Activated naive CD8-positive, alpha-beta T cell (primary cell): Measurements from ENCODE around the gene NCKIPSD.
A peak's percentile ranks its signal among the peaks of the same experiment; 100 is the strongest.

ENCODE experiments used
- H3K27ac Mint-ChIP-seq: one replicate; pipeline ENCODE4 v1.8.0; 2021; ENCODE audit warnings: mixed read lengths
- H3K27me3 Mint-ChIP-seq: one replicate; pipeline ENCODE4 v1.8.0; 2021; ENCODE audit warnings: mixed read lengths
- H3K36me3 Mint-ChIP-seq: one replicate; pipeline ENCODE4 v1.8.0; 2021; ENCODE audit warnings: mixed read lengths
- H3K4me1 Mint-ChIP-seq: one replicate; pipeline ENCODE4 v1.8.0; 2021; ENCODE audit warnings: low read depth, mixed read lengths
- H3K4me3 Mint-ChIP-seq: one replicate; pipeline ENCODE4 v1.8.0; 2021; ENCODE audit warnings: mild to moderate bottlenecking, mixed read lengths
- H3K9me3 Mint-ChIP-seq: one replicate; pipeline ENCODE4 v1.8.0; 2021; ENCODE audit warnings: low read depth, mixed read lengths

Gene NCKIPSD

GRCh38 chr3:48674505-48674904 lies 11.2 kb downstream of the NCKIPSD start:
- no peaks in the 10 kb centered on the region for H3K27me3 Mint-ChIP-seq
- H3K27ac Mint-ChIP-seq: no peak overlapping the region
- peaks cover 11% of the 10 kb centered on the region for H3K36me3 Mint-ChIP-seq
- H3K9me3 Mint-ChIP-seq: no peaks in the 10 kb centered on the region
- no peaks in the 10 kb centered on the region for H3K4me1 Mint-ChIP-seq
- no peak overlapping the region for H3K4me3 Mint-ChIP-seq

GRCh38 chr3:48672522-48672921 lies 13.2 kb downstream of the NCKIPSD start:
- no peaks in the 10 kb centered on the region for H3K4me1 Mint-ChIP-seq
- H3K36me3 Mint-ChIP-seq: peaks cover 6% of the 10 kb centered on the region
- H3K27me3 Mint-ChIP-seq: no peaks in the 10 kb centered on the region
- H3K9me3 Mint-ChIP-seq: no peaks in the 10 kb centered on the region
- H3K4me3 Mint-ChIP-seq: no peak overlapping the region
- H3K27ac Mint-ChIP-seq: no peak overlapping the region

- Mint-ChIP-seq H3K36me3 (no peaks in the 10 kb centered on the region), H3K9me3 (no peaks in the 10 kb centered on the region), H3K4me1 (peaks cover 12% of the 10 kb centered on the region), H3K27me3 (peaks cover 4% of the 10 kb centered on the region), H3K27ac (no peak overlapping the region), H3K4me3 (no peak overlapping the region)
Observed at GRCh38 chr3:48664929-48665328, 20.8 kb downstream of the NCKIPSD start.

- Mint-ChIP-seq H3K27me3 (peaks cover 4% of the 10 kb centered on the region), H3K36me3 (no peaks in the 10 kb centered on the region), H3K27ac (no peak overlapping the region), H3K4me3 (peak overlapping the region; percentile 72), H3K9me3 (no peaks in the 10 kb centered on the region), H3K4me1 (peaks cover 12% of the 10 kb centered on the region)
Observed at GRCh38 chr3:48664313-48664644, 21.4 kb downstream of the NCKIPSD start.

- H3K27me3 Mint-ChIP-seq: peaks cover 4% of the 10 kb centered on the region
- no peaks in the 10 kb centered on the region for H3K36me3 Mint-ChIP-seq
- H3K4me1 Mint-ChIP-seq: peaks cover 12% of the 10 kb centered on the region
- no peaks in the 10 kb centered on the region for H3K9me3 Mint-ChIP-seq
- H3K4me3 Mint-ChIP-seq: peak overlapping the region; percentile 72
- peak overlapping the region; percentile 72 for H3K27ac Mint-ChIP-seq
Observed at GRCh38 chr3:48663489-48664312, 22.0 kb downstream of the NCKIPSD start.

GRCh38 chr3:48662753-48663488 lies 22.8 kb downstream of the NCKIPSD start, which contains the start of gene CELSR3:
CELSR3 (minus strand) TSS chr3:48662886; CDS start chr3:48662634, 252 bp downstream.
- peaks cover 12% of the 10 kb centered on the region for H3K4me1 Mint-ChIP-seq
- H3K4me3 Mint-ChIP-seq: peak within 1 kb of the TSS; percentile 72
- H3K9me3 Mint-ChIP-seq: no peaks in the 10 kb centered on the region
- H3K27me3 Mint-ChIP-seq: peaks cover 4% of the 10 kb centered on the region
- no peaks in the 10 kb centered on the region for H3K36me3 Mint-ChIP-seq
- H3K27ac Mint-ChIP-seq: peak within 1 kb of the TSS; percentile 72

GRCh38 chr3:48662145-48662752 lies 23.5 kb downstream of the NCKIPSD start:
- Mint-ChIP-seq H3K27ac (no peak overlapping the region), H3K27me3 (peaks cover 4% of the 10 kb centered on the region), H3K4me3 (no peak overlapping the region), H3K4me1 (peaks cover 14% of the 10 kb centered on the region), H3K9me3 (no peaks in the 10 kb centered on the region), H3K36me3 (no peaks in the 10 kb centered on the region)

- H3K27me3 Mint-ChIP-seq: peaks cover 4% of the 10 kb centered on the region
- peak overlapping the region; percentile 69 for H3K4me3 Mint-ChIP-seq
- H3K36me3 Mint-ChIP-seq: no peaks in the 10 kb centered on the region
- H3K9me3 Mint-ChIP-seq: no peaks in the 10 kb centered on the region
- H3K4me1 Mint-ChIP-seq: peaks cover 15% of the 10 kb centered on the region
- H3K27ac Mint-ChIP-seq: no peak overlapping the region
Observed at GRCh38 chr3:48661501-48662144, 24.1 kb downstream of the NCKIPSD start.

GRCh38 chr3:48660800-48661400 lies 24.8 kb downstream of the NCKIPSD start:
- Mint-ChIP-seq H3K4me3 (no peak overlapping the region), H3K9me3 (no peaks in the 10 kb centered on the region), H3K4me1 (peaks cover 17% of the 10 kb centered on the region), H3K27ac (no peak overlapping the region), H3K27me3 (peaks cover 4% of the 10 kb centered on the region), H3K36me3 (no peaks in the 10 kb centered on the region)

GRCh38 chr3:48656841-48657281 lies 28.9 kb downstream of the NCKIPSD start:
- H3K36me3 Mint-ChIP-seq: no peaks in the 10 kb centered on the region
- peak overlapping the region; percentile 80 for H3K4me3 Mint-ChIP-seq
- peak overlapping the region; percentile 77 for H3K27ac Mint-ChIP-seq
- no peaks in the 10 kb centered on the region for H3K9me3 Mint-ChIP-seq
- H3K27me3 Mint-ChIP-seq: no peaks in the 10 kb centered on the region
- peaks cover 12% of the 10 kb centered on the region for H3K4me1 Mint-ChIP-seq

- no peaks in the 10 kb centered on the region for H3K9me3 Mint-ChIP-seq
- peak overlapping the region; percentile 77 for H3K27ac Mint-ChIP-seq
- no peaks in the 10 kb centered on the region for H3K27me3 Mint-ChIP-seq
- peaks cover 10% of the 10 kb centered on the region for H3K4me1 Mint-ChIP-seq
- peak overlapping the region; percentile 80 for H3K4me3 Mint-ChIP-seq
- no peaks in the 10 kb centered on the region for H3K36me3 Mint-ChIP-seq
Observed at GRCh38 chr3:48656061-48656840, 29.5 kb downstream of the NCKIPSD start.

GRCh38 chr3:48655606-48656005 lies 30.1 kb downstream of the NCKIPSD start:
- Mint-ChIP-seq H3K27ac (peak overlapping the region; percentile 81), H3K36me3 (no peaks in the 10 kb centered on the region), H3K9me3 (no peaks in the 10 kb centered on the region), H3K27me3 (no peaks in the 10 kb centered on the region), H3K4me3 (peak overlapping the region; percentile 77), H3K4me1 (peaks cover 10% of the 10 kb centered on the region)

GRCh38 chr3:48655063-48655462 lies 30.7 kb downstream of the NCKIPSD start:
- peak overlapping the region; percentile 81 for H3K27ac Mint-ChIP-seq
- H3K27me3 Mint-ChIP-seq: no peaks in the 10 kb centered on the region
- H3K9me3 Mint-ChIP-seq: no peaks in the 10 kb centered on the region
- peaks cover 10% of the 10 kb centered on the region for H3K4me1 Mint-ChIP-seq
- no peaks in the 10 kb centered on the region for H3K36me3 Mint-ChIP-seq
- peak overlapping the region; percentile 77 for H3K4me3 Mint-ChIP-seq
